IMR-90 (cell line): Measurements from ENCODE around the gene LCA5. TPM values are rescaled to one million over a fixed set of nuclear protein-coding genes. Genes with fewer than 3 reads are reported as not detected.

Experiments used
- ATAC-seq: fragments of 200-7000 bp; cut with Tn5 transposase; 2 replicates; pipeline ENCODE4 v1.9.1; 2020; ENCODE audit warnings: low read depth, mild to moderate bottlenecking, moderate library complexity
- BruUV-seq: library from RNA; stranded (reverse); fragments of 400-500 nt; replicated peaks from 2 replicates; lab custom pipeline; 2021; lab: Mats Ljungman, UMichigan
- CTCF ChIA-PET: fragments of 300-600 bp; formaldehyde crosslinking; extraction: SDS; loops from one replicate; lab custom pipeline; 2021; ENCODE audit warnings: antibody characterized with exemption; lab: Yijun Ruan, JAX
- POLR2A ChIA-PET: fragments of 300-600 bp; sonication (Branson Sonifier 250); formaldehyde crosslinking; loops from one replicate; lab custom pipeline; 2022; ENCODE audit warnings: antibody characterized with exemption; ENCODE audit not compliant: unreplicated experiment; lab: Charles Lee
- DNase-seq: peaks from one replicate; pipeline ENCODE4 v3.0.0; 2013
- H2AFZ ChIP-seq: replicated peaks from 2 replicates; pipeline ENCODE3; 2013; ENCODE audit warnings: low read length, mild to moderate bottlenecking; ENCODE audit not compliant: poor library complexity
- H2AK5ac ChIP-seq: 2 replicates; pipeline ENCODE4 v1.6.1; 2013; ENCODE audit warnings: low read depth, low read length, inconsistent platforms
- H2AK9ac ChIP-seq: replicated peaks from 2 replicates; pipeline ENCODE3; 2013; ENCODE audit warnings: mild to moderate bottlenecking, low read depth, low read length, moderate library complexity; ENCODE audit not compliant: poor library complexity
- H2BK120ac ChIP-seq: 2 replicates; pipeline ENCODE4 v1.6.1; 2013; ENCODE audit warnings: low read depth, low read length, inconsistent platforms
- H2BK15ac ChIP-seq: 3 replicates; pipeline ENCODE4 v1.6.1; 2013; ENCODE audit warnings: low read depth, low read length, inconsistent platforms
- H2BK20ac ChIP-seq: 2 replicates; pipeline ENCODE4 v1.6.1; 2013; ENCODE audit warnings: low read depth, mild to moderate bottlenecking, inconsistent platforms, low read length, moderate library complexity
- H2BK5ac ChIP-seq: 2 replicates; pipeline ENCODE4 v1.6.1; 2013; ENCODE audit warnings: mild to moderate bottlenecking, low read depth, low read length, inconsistent platforms; ENCODE audit not compliant: poor library complexity, severe bottlenecking
- H3K14ac ChIP-seq: replicated peaks from 2 replicates; pipeline ENCODE4 v1.6.1; 2013; ENCODE audit warnings: low read depth, low read length, inconsistent platforms
- H3K18ac ChIP-seq: 2 replicates; pipeline ENCODE4 v1.6.1; 2013; ENCODE audit warnings: low read depth, low read length, control low read depth
- H3K23ac ChIP-seq: 2 replicates; pipeline ENCODE4 v1.6.1; 2013; ENCODE audit warnings: low read depth, low read length, inconsistent platforms
- H3K27ac ChIP-seq: 2 replicates; pipeline ENCODE4 v1.5.1; 2013; ENCODE audit warnings: mild to moderate bottlenecking, control low read depth, low read length; ENCODE audit not compliant: insufficient read depth
- H3K27me3 ChIP-seq: 2 replicates; pipeline ENCODE4 v1.6.1; 2013; ENCODE audit warnings: low read length; ENCODE audit not compliant: control insufficient read depth, insufficient read depth
- H3K36me3 ChIP-seq: 2 replicates; pipeline ENCODE4 v1.6.1; 2013; ENCODE audit warnings: low read length, mixed read lengths; ENCODE audit not compliant: control insufficient read depth, insufficient read depth
- H3K4ac ChIP-seq: 2 replicates; pipeline ENCODE4 v1.6.1; 2013; ENCODE audit warnings: low read depth, low read length, inconsistent platforms
- H3K4me1 ChIP-seq: 2 replicates; pipeline ENCODE4 v1.6.1; 2013; ENCODE audit warnings: low read length, mixed read lengths; ENCODE audit not compliant: control insufficient read depth, insufficient read depth
- H3K4me2 ChIP-seq: 2 replicates; pipeline ENCODE4 v1.6.1; 2013; ENCODE audit warnings: low read depth, mild to moderate bottlenecking, control low read depth, low read length, moderate library complexity
- H3K4me3 ChIP-seq: 2 replicates; pipeline ENCODE4 v1.5.1; 2013; ENCODE audit warnings: low read depth, mild to moderate bottlenecking, control low read depth, low read length, moderate library complexity; ENCODE audit not compliant: insufficient read depth
- H3K56ac ChIP-seq: 2 replicates; pipeline ENCODE4 v1.6.1; 2013; ENCODE audit warnings: low read length, inconsistent platforms; ENCODE audit not compliant: insufficient read depth; ENCODE audit errors: extremely low read depth
- H3K79me1 ChIP-seq, 2 experiments: 2 replicates each; pipeline ENCODE4 v1.6.1; 2013; ENCODE audit warnings: low read length in 2 of 2, inconsistent platforms in 1 of 2, low read depth in 1 of 2
- H3K9ac ChIP-seq: 2 replicates; pipeline ENCODE4 v1.6.1; 2013; ENCODE audit warnings: low read depth, low read length, control low read depth
- H3K9me1 ChIP-seq: 2 replicates; pipeline ENCODE4 v1.6.1; 2013; ENCODE audit warnings: low read length, inconsistent platforms; ENCODE audit not compliant: insufficient read depth
- H3K9me3 ChIP-seq: 2 replicates; pipeline ENCODE4 v1.6.1; 2013; ENCODE audit warnings: low read length; ENCODE audit not compliant: control insufficient read depth, insufficient read depth
- H4K20me1 ChIP-seq: 2 replicates; pipeline ENCODE4 v1.6.1; 2013; ENCODE audit warnings: low read length, inconsistent platforms; ENCODE audit not compliant: insufficient read depth
- H4K5ac ChIP-seq: 2 replicates; pipeline ENCODE4 v1.6.1; 2013; ENCODE audit warnings: mild to moderate bottlenecking, low read depth, low read length, control low read depth
- H4K8ac ChIP-seq, 2 experiments: 2 replicates each; pipeline ENCODE4 v1.6.1; 2013; ENCODE audit warnings: low read depth in 2 of 2, low read length in 2 of 2, control low read depth in 1 of 2, inconsistent platforms in 1 of 2
- H4K91ac ChIP-seq: 2 replicates; pipeline ENCODE4 v1.6.1; 2013; ENCODE audit warnings: low read depth, low read length, inconsistent platforms; ENCODE audit not compliant: insufficient read depth
- CEBPB ChIP-seq: IDR thresholded peaks from 2 replicates; pipeline ENCODE4 v1.6.1; 2012; ENCODE audit warnings: low read depth, low read length, improper control_type of control experiment
- MAZ ChIP-seq: IDR thresholded peaks from 2 replicates; pipeline ENCODE4 v1.6.1; 2012; ENCODE audit warnings: low read depth, mild to moderate bottlenecking, low read length, improper control_type of control experiment, moderate library complexity, borderline replicate concordance
- MXI1 ChIP-seq: IDR thresholded peaks from 2 replicates; pipeline ENCODE4 v1.6.1; 2012; ENCODE audit warnings: low read depth, mild to moderate bottlenecking, low read length, moderate library complexity, borderline replicate concordance
- NFE2L2 ChIP-seq: fragments of 150-350 bp; IDR thresholded peaks from 2 replicates; pipeline ENCODE4 v1.6.1; 2016; ENCODE audit warnings: low read depth, mild to moderate bottlenecking, low read length
- POLR2A ChIP-seq: IDR thresholded peaks from 2 replicates; pipeline ENCODE4 v1.6.1; 2012; ENCODE audit warnings: mild to moderate bottlenecking, low read depth, low read length
- RFX5 ChIP-seq: IDR thresholded peaks from 2 replicates; pipeline ENCODE4 v1.8.0; 2012; ENCODE audit warnings: low read depth, mild to moderate bottlenecking, low read length, moderate library complexity
- SMC3 ChIP-seq: fragments of 150-350 bp; IDR thresholded peaks from 2 replicates; pipeline ENCODE4 v1.6.1; 2016; ENCODE audit warnings: low read depth, mild to moderate bottlenecking, antibody characterized with exemption, low read length, moderate library complexity
- USF2 ChIP-seq: fragments of 150-350 bp; IDR thresholded peaks from 2 replicates; pipeline ENCODE4 v1.6.1; 2017; ENCODE audit warnings: mild to moderate bottlenecking, antibody characterized with exemption, low read length, low read depth
- WGBS, 2 experiments: methylation state at CpG; one replicate each; pipeline versions ENCODE4 v1.1.5 to v1.1.7; 2013; ENCODE audit warnings: missing lambda C conversion rate in 2 of 2; ENCODE audit not compliant: insufficient read length in 1 of 2; ENCODE audit errors: extremely low coverage in 2 of 2; 5-methylcytosine and 5-hydroxymethylcytosine counted together
- dilution Hi-C: fragments of 300-500 bp; cut with HindIII; formaldehyde crosslinking; loops from one replicate; pipeline ENCODE4 v1.14.3; 2018; ENCODE audit warnings: low sequenced_read_pairs; ENCODE audit not compliant: unreplicated experiment
- in situ Hi-C: fragments of 300-500 bp; cut with MboI; formaldehyde crosslinking; loops from 3 replicates; pipeline ENCODE4 v1.14.3; 2019; ENCODE audit warnings: low sequenced_read_pairs, inconsistent platforms, mixed read lengths
- intact Hi-C: fragments of 100-400 bp; cut with micrococcal nuclease; formaldehyde crosslinking; loops from 2 replicates; pipeline ENCODE4 v1.10.0; 2022
- polyA plus RNA-seq, 3 experiments: library from polyadenylated mRNA; depleted of rRNA; stranded (reverse); fragments of >200 nt; gene quantifications; 2 replicates each; pipeline ENCODE4 v1.2.3, GENCODE V29; 2012; ENCODE audit warnings: low replicate concordance in 1 of 3
- total RNA-seq: library from RNA; depleted of rRNA; stranded (reverse); fragments of >200 nt; gene quantifications from 2 replicates; pipeline ENCODE4 v1.2.3, GENCODE V29; 2012
- TF ChIP-seq, protein P1 (sequence below): fragments of 150-350 bp; IDR thresholded peaks from 2 replicates; pipeline ENCODE4 v1.6.1; 2016; ENCODE audit warnings: low read depth, mild to moderate bottlenecking, low read length, moderate library complexity, borderline replicate concordance

LCA5 gene
- total and polyA plus RNA-seq, 2 of the 4 experiments (the other 2 are of a cell fraction), result 1.2 to 2.0 TPM

GRCh38 chr6:79559706-79560105 is 22.5 kb upstream of the LCA5 start:
- no peak overlapping the region for H4K5ac ChIP-seq
- H3K36me3 ChIP-seq, result no peaks in the 10 kb centered on the region
- H3K9me1 ChIP-seq, result no peaks in the 10 kb centered on the region
- in situ Hi-C loops (no loop called here), dilution Hi-C loops (no loop called here), intact Hi-C loops (no loop called here)
- no peaks in the 10 kb centered on the region for H4K20me1 ChIP-seq
- no peak overlapping the region for H3K27ac ChIP-seq
- H2AK9ac ChIP-seq, result no peak overlapping the region
- H2BK15ac ChIP-seq, result no peak overlapping the region
- no CpG with 5 or more reads among the region's 2 CpGs for WGBS, 2 experiments
- no peak overlapping the region for H3K4me2 ChIP-seq
- H4K8ac ChIP-seq, result no peak overlapping the region
- no peaks in the 10 kb centered on the region for H3K79me1 ChIP-seq
- CTCF ChIA-PET, result no interaction called here
- H3K14ac ChIP-seq, result no peak overlapping the region
- BruUV-seq, result no TSS peak
- H3K23ac ChIP-seq, result no peak overlapping the region
- no peaks in the 10 kb centered on the region for H3K27me3 ChIP-seq
- no peak overlapping the region for H2BK20ac ChIP-seq
- no peak overlapping the region for H3K9ac ChIP-seq
- no peak overlapping the region for H3K4ac ChIP-seq
- no peak overlapping the region for H3K56ac ChIP-seq
- H2BK120ac ChIP-seq, result no peak overlapping the region
- DNase-seq (no peak), ATAC-seq (no peak)
- no peak overlapping the region for H4K91ac ChIP-seq
- no peaks in the 10 kb centered on the region for H3K9me3 ChIP-seq
- H2AFZ ChIP-seq, result no peak overlapping the region
- POLR2A ChIA-PET, result no interaction called here
- H3K18ac ChIP-seq, result no peak overlapping the region
- H2AK5ac ChIP-seq, result no peak overlapping the region
- no peak for TF ChIP-seq NFE2L2
- TF ChIP-seq, protein P1, sequence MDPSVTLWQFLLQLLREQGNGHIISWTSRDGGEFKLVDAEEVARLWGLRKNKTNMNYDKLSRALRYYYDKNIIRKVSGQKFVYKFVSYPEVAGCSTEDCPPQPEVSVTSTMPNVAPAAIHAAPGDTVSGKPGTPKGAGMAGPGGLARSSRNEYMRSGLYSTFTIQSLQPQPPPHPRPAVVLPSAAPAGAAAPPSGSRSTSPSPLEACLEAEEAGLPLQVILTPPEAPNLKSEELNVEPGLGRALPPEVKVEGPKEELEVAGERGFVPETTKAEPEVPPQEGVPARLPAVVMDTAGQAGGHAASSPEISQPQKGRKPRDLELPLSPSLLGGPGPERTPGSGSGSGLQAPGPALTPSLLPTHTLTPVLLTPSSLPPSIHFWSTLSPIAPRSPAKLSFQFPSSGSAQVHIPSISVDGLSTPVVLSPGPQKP, result no peak
- TF ChIP-seq CEBPB, result no peak
- TF ChIP-seq SMC3, result no peak
- TF ChIP-seq MAZ, result no peak
- TF ChIP-seq RFX5, result no peak
- no peak for TF ChIP-seq USF2
- no peak for TF ChIP-seq POLR2A
- no peak for TF ChIP-seq MXI1
- no peak overlapping the region for H3K4me3 ChIP-seq
- peaks cover 6% of the 10 kb centered on the region; the same call in 1 of the 2 replicates for H3K4me1 ChIP-seq
- H2BK5ac ChIP-seq, result no peak overlapping the region
